Bone marrow (tissue), 2 donors: Measurements from ENCODE around the gene QRICH1.

Experiments used
- DNase-seq, 2 donors: peaks; one replicate each; lab custom pipeline; 2025; lab: John Stamatoyannopoulos, UW

QRICH1 gene

GRCh38 chr3:49119439-49119838 lies 25.6 kb upstream of the QRICH1 start:
- no peak for DNase-seq

GRCh38 chr3:49119036-49119435 lies 25.2 kb upstream of the QRICH1 start:
- DNase-seq: no peak

GRCh38 chr3:49112262-49112661 lies 18.4 kb upstream of the QRICH1 start:
- no peak for DNase-seq

- DNase-seq: no peak
Measured at GRCh38 chr3:49111347-49111746, 17.5 kb upstream of the QRICH1 start.

GRCh38 chr3:49110780-49111179 lies 16.9 kb upstream of the QRICH1 start:
- DNase-seq: no peak

GRCh38 chr3:49108346-49108745 lies 14.5 kb upstream of the QRICH1 start:
- DNase-seq: no peak

GRCh38 chr3:49104427-49105291 lies 10.8 kb upstream of the QRICH1 start, which contains the start of gene QARS1:
Gene QARS1 (minus strand): TSS chr3:49104757. CDS start chr3:49104733, 24 bp downstream.
- peak; percentile 61 to 85 for DNase-seq

- no peak for DNase-seq
Measured at GRCh38 chr3:49104052-49104426, 10.2 kb upstream of the QRICH1 start.

- no peak for DNase-seq
Measured at GRCh38 chr3:49100046-49100615, 6.3 kb upstream of the QRICH1 start.

GRCh38 chr3:49098910-49099630 lies 5.2 kb upstream of the QRICH1 start:
- no peak for DNase-seq

GRCh38 chr3:49098429-49098828 lies 4.6 kb upstream of the QRICH1 start:
- no peak for DNase-seq

GRCh38 chr3:49092938-49093852 lies 676 bp downstream of the QRICH1 start:
- DNase-seq: peak; percentile 13 to 77

GRCh38 chr3:49081429-49081828 lies 12.4 kb downstream of the QRICH1 start:
- DNase-seq: no peak

- no peak for DNase-seq
Measured at GRCh38 chr3:49079270-49079669, 14.6 kb downstream of the QRICH1 start.

GRCh38 chr3:49076646-49077045 lies 17.2 kb downstream of the QRICH1 start:
- no peak for DNase-seq

GRCh38 chr3:49076116-49076515 lies 17.8 kb downstream of the QRICH1 start:
- DNase-seq: no peak

GRCh38 chr3:49058011-49058410 lies 35.9 kb downstream of the QRICH1 start:
- DNase-seq: no peak

GRCh38 chr3:49057268-49057667 lies 36.6 kb downstream of the QRICH1 start:
- no peak for DNase-seq

GRCh38 chr3:49054344-49054862 lies 39.5 kb downstream of the QRICH1 start:
- DNase-seq: no peak

GRCh38 chr3:49053543-49053942 lies 40.3 kb downstream of the QRICH1 start:
- no peak for DNase-seq

GRCh38 chr3:49035281-49035680 lies 58.6 kb downstream of the QRICH1 start:
- DNase-seq: no peak

GRCh38 chr3:49034650-49035049 lies 59.2 kb downstream of the QRICH1 start:
- DNase-seq: no peak
